ENCODE measurements around the gene PGPEP1.
A peak's percentile ranks its signal among the peaks of the same experiment; 100 is the strongest.

GRCh38 chr19:18362934-18363542 is 22.6 kb downstream of the PGPEP1 start:
- TF ChIP-seq CTCF (IDR thresholded peaks at IDR 0.05 in 8 of 11, conservative IDR thresholded peaks at IDR 0.05 in 3 of 11) (no peak), POLR2A (IDR thresholded peaks at IDR 0.05) (no peak), POLR2AphosphoS5 (IDR thresholded peaks at IDR 0.05) (peak in 1 of 3 donors; percentile 15)
